HG02840 (cell line): ENCODE results near the gene HPX.

Source experiments
- ATAC-seq: cut with Tn5 transposase; IDR thresholded peaks from one replicate; pipeline ENCODE4 v1.9.1; 2021; ENCODE audit warnings: mild to moderate bottlenecking, moderate library complexity, moderate number of reproducible peaks; ENCODE audit not compliant: unreplicated experiment, low FRiP score

Gene HPX

GRCh38 chr11:6418557-6419008, 22.2 kb downstream of the HPX start:
- ATAC-seq, result no peak

GRCh38 chr11:6417907-6418556, 22.8 kb downstream of the HPX start:
- no peak for ATAC-seq

GRCh38 chr11:6415797-6416196, 25.0 kb downstream of the HPX start:
- no peak for ATAC-seq

- ATAC-seq, result no peak
Observed at GRCh38 chr11:6414874-6415328, 25.9 kb downstream of the HPX start.

- ATAC-seq, result no peak
Observed at GRCh38 chr11:6413791-6414201, 27.0 kb downstream of the HPX start.

GRCh38 chr11:6411594-6412031, 29.2 kb downstream of the HPX start:
- no peak for ATAC-seq

- no peak for ATAC-seq
Observed at GRCh38 chr11:6410695-6411430, 29.9 kb downstream of the HPX start.

- ATAC-seq, result no peak
Observed at GRCh38 chr11:6406370-6406769, 34.4 kb downstream of the HPX start.

- ATAC-seq, result no peak
Observed at GRCh38 chr11:6405846-6406245, 34.9 kb downstream of the HPX start.

- ATAC-seq, result no peak
Observed at GRCh38 chr11:6405052-6405667, 35.6 kb downstream of the HPX start.

GRCh38 chr11:6404342-6405051, 36.3 kb downstream of the HPX start:
- ATAC-seq, result no peak

- ATAC-seq, result no peak
Observed at GRCh38 chr11:6403539-6403938, 37.2 kb downstream of the HPX start.

- ATAC-seq, result peak; percentile 66
Observed at GRCh38 chr11:6402561-6402981, 38.2 kb downstream of the HPX start.

- peak; percentile 35 for ATAC-seq
Observed at GRCh38 chr11:6402061-6402470, 38.7 kb downstream of the HPX start.

- ATAC-seq, result no peak
Observed at GRCh38 chr11:6401464-6401863, 39.3 kb downstream of the HPX start.

GRCh38 chr11:6400431-6401345, 40.1 kb downstream of the HPX start:
- no peak for ATAC-seq

GRCh38 chr11:6397636-6398035, 43.2 kb downstream of the HPX start:
- ATAC-seq, result no peak

GRCh38 chr11:6397156-6397555, 43.6 kb downstream of the HPX start:
- no peak for ATAC-seq

- no peak for ATAC-seq
Observed at GRCh38 chr11:6395470-6396060, 45.2 kb downstream of the HPX start.
